MM.1S (cell line): ENCODE measurements around the gene SHQ1.

Experiments
- EZH2phosphoT487 ChIP-seq: fragments of 300-600 bp; sonication (generic); IDR thresholded peaks from 2 replicates; pipeline ENCODE4 v1.6.1; 2018; ENCODE audit warnings: antibody characterized with exemption, low read length
- TF ChIP-seq, protein P1 (sequence below): fragments of 300-600 bp; sonication (generic); IDR thresholded peaks from 2 replicates; pipeline ENCODE4 v1.5.1; 2016; ENCODE audit warnings: antibody characterized with exemption, low read length, mixed read lengths

- TF ChIP-seq, protein P1, sequence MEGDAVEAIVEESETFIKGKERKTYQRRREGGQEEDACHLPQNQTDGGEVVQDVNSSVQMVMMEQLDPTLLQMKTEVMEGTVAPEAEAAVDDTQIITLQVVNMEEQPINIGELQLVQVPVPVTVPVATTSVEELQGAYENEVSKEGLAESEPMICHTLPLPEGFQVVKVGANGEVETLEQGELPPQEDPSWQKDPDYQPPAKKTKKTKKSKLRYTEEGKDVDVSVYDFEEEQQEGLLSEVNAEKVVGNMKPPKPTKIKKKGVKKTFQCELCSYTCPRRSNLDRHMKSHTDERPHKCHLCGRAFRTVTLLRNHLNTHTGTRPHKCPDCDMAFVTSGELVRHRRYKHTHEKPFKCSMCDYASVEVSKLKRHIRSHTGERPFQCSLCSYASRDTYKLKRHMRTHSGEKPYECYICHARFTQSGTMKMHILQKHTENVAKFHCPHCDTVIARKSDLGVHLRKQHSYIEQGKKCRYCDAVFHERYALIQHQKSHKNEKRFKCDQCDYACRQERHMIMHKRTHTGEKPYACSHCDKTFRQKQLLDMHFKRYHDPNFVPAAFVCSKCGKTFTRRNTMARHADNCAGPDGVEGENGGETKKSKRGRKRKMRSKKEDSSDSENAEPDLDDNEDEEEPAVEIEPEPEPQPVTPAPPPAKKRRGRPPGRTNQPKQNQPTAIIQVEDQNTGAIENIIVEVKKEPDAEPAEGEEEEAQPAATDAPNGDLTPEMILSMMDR, result no peak
- TF ChIP-seq EZH2phosphoT487, result no peak
These were observed 114.6 kb downstream of the SHQ1 start for GRCh38 chr3:72733676-72734075.
